HepG2 (cell line): ENCODE results near the gene CTRB2. TPM values are rescaled to one million over a fixed set of nuclear protein-coding genes. Genes with fewer than 3 reads are reported as not detected.

ENCODE experiments used
- ATAC-seq: fragments of 200-7000 bp; cut with Tn5 transposase; 3 replicates; pipeline ENCODE4 v1.9.1; 2020; ENCODE audit warnings: mild to moderate bottlenecking, moderate library complexity
- BruUV-seq: library from RNA; stranded (reverse); fragments of 400-500 nt; replicated peaks from 2 replicates; lab custom pipeline; 2021; lab: Mats Ljungman, UMichigan
- CTCF ChIA-PET: fragments of 300-600 bp; formaldehyde crosslinking; extraction: SDS; loops from one replicate; lab custom pipeline; 2021; ENCODE audit warnings: low total read pairs, inconsistent platforms, low intra/inter-chr PET ratio; lab: Yijun Ruan, JAX
- POLR2A ChIA-PET: fragments of 350-600 bp; sonication (Branson Sonifier 250); formaldehyde crosslinking; loops from one replicate; lab custom pipeline; 2020; ENCODE audit warnings: antibody characterized with exemption, inconsistent platforms; lab: Yijun Ruan, JAX
- DNase-seq: peaks from one replicate; pipeline ENCODE4 v3.0.0-alpha.2; 2015; ENCODE audit warnings: low spot score
- FAIRE-seq: peaks from 3 replicates; lab custom pipeline; 2011; peaks lifted over from hg19 to GRCh38; lab: Jason Lieb, UNC
- H2AFZ ChIP-seq: one replicate; pipeline ENCODE4 v1.6.1; 2011; ENCODE audit warnings: low read length, inconsistent platforms
- H3K27ac ChIP-seq: fragments of 300-600 bp; 3 replicates; pipeline ENCODE4 v1.8.0; 2011; ENCODE audit warnings: mixed run types, mild to moderate bottlenecking, mixed read lengths, low read length, inconsistent platforms; ENCODE audit not compliant: insufficient read depth; ENCODE audit errors: extremely low read length
- H3K27me3 ChIP-seq, 2 experiments: fragments of 200-600 bp in 1 of 2; 2 replicates in 1 of 2; 3 replicates in 1 of 2; pipeline versions ENCODE4 v1.6.0 to v1.8.0; 2011; ENCODE audit warnings: low read length in 2 of 2, mild to moderate bottlenecking in 2 of 2, moderate library complexity in 2 of 2, inconsistent platforms in 1 of 2; ENCODE audit not compliant: insufficient read depth in 2 of 2, control insufficient read depth in 1 of 2
- H3K36me3 ChIP-seq, 2 experiments: fragments of 200-600 bp in 1 of 2; replicated peaks in 1 of 2; 2 replicates in 1 of 2; 3 replicates in 1 of 2; pipeline versions ENCODE4 v1.5.1 to v1.8.0; 2011; ENCODE audit warnings: low read length in 2 of 2, inconsistent platforms in 1 of 2; ENCODE audit not compliant: insufficient read depth in 2 of 2, control insufficient read depth in 1 of 2
- H3K4me1 ChIP-seq: 2 replicates; pipeline ENCODE4 v1.5.1; 2012; ENCODE audit warnings: low read length, inconsistent platforms; ENCODE audit not compliant: insufficient read depth
- H3K4me2 ChIP-seq: 2 replicates; pipeline ENCODE4 v1.6.0; 2011; ENCODE audit warnings: low read depth, low read length, inconsistent platforms
- H3K4me3 ChIP-seq, 3 experiments: fragments of 200-600 bp in 1 of 3; sonication (generic), shearing (Covaris generic) in 1 of 3; replicated peaks in 1 of 3; 2 replicates each; pipeline ENCODE4 v1.5.1; 2011 to 2016; ENCODE audit warnings: low read length in 3 of 3, inconsistent platforms in 2 of 3, low read depth in 2 of 3, mild to moderate bottlenecking in 2 of 3, control low read depth in 1 of 3, mixed read lengths in 1 of 3; ENCODE audit not compliant: insufficient read depth in 1 of 3
- H3K79me2 ChIP-seq: one replicate; pipeline ENCODE4 v1.6.1; 2011; ENCODE audit warnings: low read length, inconsistent platforms; ENCODE audit not compliant: insufficient read depth
- H3K9ac ChIP-seq: 2 replicates; pipeline ENCODE4 v1.6.0; 2011; ENCODE audit warnings: mild to moderate bottlenecking, low read depth, low read length, inconsistent platforms; ENCODE audit not compliant: insufficient read depth
- H3K9me3 ChIP-seq: 2 replicates; pipeline ENCODE4 v1.5.1; 2012; ENCODE audit warnings: mild to moderate bottlenecking, low read length
- H4K20me1 ChIP-seq: 2 replicates; pipeline ENCODE4 v1.6.0; 2011; ENCODE audit warnings: inconsistent platforms, mild to moderate bottlenecking, low read length, moderate library complexity; ENCODE audit not compliant: insufficient read depth
- ATAD3A ChIP-seq: sonication (generic); formaldehyde crosslinking; IDR thresholded peaks from 2 replicates; pipeline ENCODE4 v1.4.0; 2020; ENCODE audit warnings: missing genetic modification reagents
- HINFP ChIP-seq: sonication (generic); formaldehyde crosslinking; IDR thresholded peaks from 2 replicates; pipeline ENCODE4 v1.4.0; 2020; ENCODE audit warnings: low read depth, mild to moderate bottlenecking, missing genetic modification reagents
- HMG20A ChIP-seq: IDR thresholded peaks from 2 replicates; pipeline ENCODE4 v1.6.1; 2016; ENCODE audit warnings: borderline replicate concordance
- JUN ChIP-seq: sonication (generic); formaldehyde crosslinking; IDR thresholded peaks from 2 replicates; pipeline ENCODE4 v1.4.0; 2020; ENCODE audit warnings: mild to moderate bottlenecking, missing genetic modification reagents
- MLLT10 ChIP-seq: sonication (generic); formaldehyde crosslinking; IDR thresholded peaks from 2 replicates; pipeline ENCODE4 v1.4.0; 2020; ENCODE audit warnings: missing genetic modification reagents
- PCBP1 ChIP-seq: fragments of 200-400 bp; formaldehyde crosslinking; IDR thresholded peaks from 2 replicates; pipeline ENCODE4 v1.6.1; 2017; ENCODE audit warnings: mild to moderate bottlenecking, low read depth, low read length, borderline replicate concordance
- SPEN ChIP-seq: sonication (generic); formaldehyde crosslinking; IDR thresholded peaks from 2 replicates; pipeline ENCODE4 v1.5.1; 2020; ENCODE audit warnings: low read depth, mild to moderate bottlenecking, missing genetic modification reagents
- UBTF ChIP-seq: sonication (generic); formaldehyde crosslinking; IDR thresholded peaks from 2 replicates; pipeline ENCODE4 v1.4.0; 2020; ENCODE audit warnings: mild to moderate bottlenecking, missing genetic modification reagents
- ZNF530 ChIP-seq: sonication (generic); formaldehyde crosslinking; IDR thresholded peaks from 2 replicates; pipeline ENCODE4 v1.5.0; 2020; ENCODE audit warnings: low read depth, mild to moderate bottlenecking, missing genetic modification reagents
- ZNF619 ChIP-seq: sonication (generic); formaldehyde crosslinking; IDR thresholded peaks from 2 replicates; pipeline ENCODE4 v1.4.0; 2020; ENCODE audit warnings: mild to moderate bottlenecking, missing genetic modification reagents
- ZSCAN9 ChIP-seq: IDR thresholded peaks from 2 replicates; pipeline ENCODE4 v1.6.1; 2016; ENCODE audit warnings: borderline replicate concordance
- WGBS: methylation state at CpG from one replicate; pipeline ENCODE4 v1.1.6; 2017; ENCODE audit warnings: low lambda C conversion rate; 5-methylcytosine and 5-hydroxymethylcytosine counted together
- in situ Hi-C: cut with HindIII; loops from 2 replicates; pipeline ENCODE4 v1.10.0; 2017; ENCODE audit warnings: low pct_unique_long_range_greater_than_20kb; ENCODE audit not compliant: extremely low pct_ligation_motif_present
- intact Hi-C: fragments of 100-400 bp; cut with micrococcal nuclease; formaldehyde crosslinking; loops from one replicate; pipeline ENCODE4 v1.10.0; 2022; ENCODE audit not compliant: unreplicated experiment
- polyA plus RNA-seq, 8 experiments: library from polyadenylated mRNA; depleted of rRNA in 3 of 8; stranded (reverse) in 7 of 8; unstranded in 1 of 8; fragments of >200 nt; fragmentation: Illumina TruSeq in 4 of 8; extraction: Trizol in 4 of 8; gene quantifications; 2 replicates each; pipeline versions ENCODE4 v1.2.1 to v1.2.3, GENCODE V29; 2011 to 2016; ENCODE audit warnings: low read depth in 4 of 8, missing spikeins in 1 of 8, mixed read lengths in 1 of 8; ENCODE audit not compliant: insufficient read depth in 1 of 8
- total RNA-seq, 5 experiments: library from RNA; depleted of rRNA; stranded (reverse); fragments of >200 nt; fragmentation: Illumina TruSeq; extraction: Trizol; gene quantifications; 2 replicates each; pipeline ENCODE4 v1.2.3, GENCODE V29; 2016; ENCODE audit warnings: low read depth in 1 of 5
- TF ChIP-seq, protein P1 (sequence below): sonication (generic); formaldehyde crosslinking; conservative IDR thresholded peaks from 2 replicates; pipeline ENCODE4 v1.8.0; 2022; ENCODE audit warnings: mild to moderate bottlenecking, moderate library complexity, missing genetic modification reagents

CTRB2 gene
- total and polyA plus RNA-seq, 2 of the 13 experiments (the other 11 are each of a cell fraction or from before 2014, with no cell fraction given): 0.13 TPM; not detected in 1

- no peak for FAIRE-seq
- Histone ChIP-seq H2AFZ (no peak overlapping the region), H3K27me3 (peaks cover 0 to 42% of the 10 kb centered on the region in 2 experiments; a peak in 2 of 5 replicates), H3K79me2 (no peaks in the 10 kb centered on the region), H3K4me2 (no peak overlapping the region), H3K4me1 (peaks cover 6% of the 10 kb centered on the region), H3K9ac (no peak overlapping the region), H4K20me1 (no peaks in the 10 kb centered on the region), H3K9me3 (no peaks in the 10 kb centered on the region), H3K27ac (no peak overlapping the region), H3K36me3 (no peaks in the 10 kb centered on the region), H3K4me3 (no peak overlapping the region)
- ChIA-PET CTCF (no interaction called here), POLR2A (no interaction called here)
- no peak for ATAC-seq
- 47% methylated on average over 8 of the region's 8 CpGs for WGBS
- TF ChIP-seq ZNF619 (CRISPR knock-in tag): no peak
- TF ChIP-seq UBTF: no peak
- no peak for TF ChIP-seq ZSCAN9 (CRISPR knock-in tag)
- TF ChIP-seq ZNF530 (CRISPR knock-in tag): no peak
- TF ChIP-seq JUN (CRISPR knock-in tag): no peak
- TF ChIP-seq, protein P1, sequence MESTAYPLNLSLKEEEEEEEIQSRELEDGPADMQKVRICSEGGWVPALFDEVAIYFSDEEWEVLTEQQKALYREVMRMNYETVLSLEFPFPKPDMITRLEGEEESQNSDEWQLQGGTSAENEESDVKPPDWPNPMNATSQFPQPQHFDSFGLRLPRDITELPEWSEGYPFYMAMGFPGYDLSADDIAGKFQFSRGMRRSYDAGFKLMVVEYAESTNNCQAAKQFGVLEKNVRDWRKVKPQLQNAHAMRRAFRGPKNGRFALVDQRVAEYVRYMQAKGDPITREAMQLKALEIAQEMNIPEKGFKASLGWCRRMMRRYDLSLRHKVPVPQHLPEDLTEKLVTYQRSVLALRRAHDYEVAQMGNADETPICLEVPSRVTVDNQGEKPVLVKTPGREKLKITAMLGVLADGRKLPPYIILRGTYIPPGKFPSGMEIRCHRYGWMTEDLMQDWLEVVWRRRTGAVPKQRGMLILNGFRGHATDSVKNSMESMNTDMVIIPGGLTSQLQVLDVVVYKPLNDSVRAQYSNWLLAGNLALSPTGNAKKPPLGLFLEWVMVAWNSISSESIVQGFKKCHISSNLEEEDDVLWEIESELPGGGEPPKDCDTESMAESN: no peak
- TF ChIP-seq HINFP (CRISPR knock-in tag): no peak
- TF ChIP-seq SPEN (CRISPR knock-in tag): no peak
- no peak for TF ChIP-seq ATAD3A (CRISPR knock-in tag)
- no peak for TF ChIP-seq MLLT10 (CRISPR knock-in tag)
- no peak for TF ChIP-seq PCBP1
- TF ChIP-seq HMG20A (CRISPR knock-in tag): no peak
- no TSS peak for BruUV-seq
- intact Hi-C loops (no loop called here), in situ Hi-C loops (loop anchor here (25.0 kb wide), 1 partner anchor 573 kb away; no protein-coding TSS in a partner anchor)
- no peak for DNase-seq
Observed at GRCh38 chr16:75189638-75190245, 17.2 kb downstream of the CTRB2 start.
